ENCODE results near the gene TTC39B. TPM values are rescaled to one million over a fixed set of nuclear protein-coding genes. Genes with fewer than 3 reads are reported as not detected.

TTC39B gene
- total and polyA plus RNA-seq, 2 of the 8 experiments (the other 6 are each of a cell fraction or from before 2014, with no cell fraction given) = 1.6 to 10.9 TPM

- TF ChIP-seq CHD7 (IDR thresholded peaks at IDR 0.05; ENCODE audit: insufficient replicate concordance, low read length) (no peak), CREB1 (IDR thresholded peaks at IDR 0.05) (no peak), CBX5 (IDR thresholded peaks at IDR 0.05; ENCODE audit: low read depth, low read length) (no peak), RAD21 (IDR thresholded peaks at IDR 0.05 in 1 of 2, conservative IDR thresholded peaks at IDR 0.05 in 1 of 2; ENCODE audit: low read depth in 2 of 2, low read length in 2 of 2) (no peak), ZNF274 (IDR thresholded peaks at IDR 0.05; ENCODE audit: borderline replicate concordance, extremely low read depth, low read length) (no peak), CHD2 (IDR thresholded peaks at IDR 0.05; ENCODE audit: low read length) (no peak), POLR2A (IDR thresholded peaks at IDR 0.05; ENCODE audit: control extremely low read depth in 1 of 2, low read depth in 2 of 2, low read length in 2 of 2) (no peak), BCL11A (IDR thresholded peaks at IDR 0.05; ENCODE audit: low read depth in 2 of 2, low read length in 2 of 2) (no peak), EP300 (IDR thresholded peaks at IDR 0.05; ENCODE audit: borderline replicate concordance in 1 of 2, low read depth in 2 of 2, low read length in 2 of 2) (no peak)
- TF ChIP-seq, protein P1, sequence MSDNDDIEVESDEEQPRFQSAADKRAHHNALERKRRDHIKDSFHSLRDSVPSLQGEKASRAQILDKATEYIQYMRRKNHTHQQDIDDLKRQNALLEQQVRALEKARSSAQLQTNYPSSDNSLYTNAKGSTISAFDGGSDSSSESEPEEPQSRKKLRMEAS (IDR thresholded peaks at IDR 0.05) = no peak
Measured at GRCh38 chr9:15178631-15179030, 128.4 kb downstream of the TTC39B start (continued).

Data from H1 (cell line).